ENCODE results near the gene CDK19. TPM values are rescaled to one million over a fixed set of nuclear protein-coding genes. Genes with fewer than 3 reads are reported as not detected.

Gene CDK19
- total and polyA plus RNA-seq, 9 donors = 10.6 to 20.3 (median 15.2) TPM

DNA sequence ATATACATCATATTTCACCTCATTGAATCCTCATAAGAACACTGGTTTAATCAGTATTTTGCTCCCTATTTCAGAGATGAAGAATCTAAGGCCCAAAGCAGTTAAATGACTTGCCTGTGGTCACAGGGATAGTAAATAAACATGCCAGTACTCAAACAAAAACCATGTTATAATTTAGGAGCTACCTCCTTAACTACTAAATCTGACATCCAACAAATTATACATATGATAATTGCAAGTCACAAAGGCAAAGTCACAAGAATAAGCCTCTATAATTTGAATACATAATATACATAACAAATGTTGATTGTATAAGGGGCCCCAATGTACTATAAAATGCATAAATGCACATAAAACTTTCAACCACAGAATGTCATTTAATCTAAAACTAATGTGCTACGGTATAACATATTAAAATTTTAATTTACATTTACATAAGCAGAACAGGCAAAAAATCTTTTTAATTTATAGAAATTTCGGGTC lies 181.5 kb downstream of the CDK19 start:
- no peaks in the 10 kb centered on the region for H3K9me3 ChIP-seq (replicated peaks; ENCODE audit: control insufficient read depth, low read depth, low read length)
- no peak overlapping the region for H3K27ac ChIP-seq (ENCODE audit: low read length)
- no peaks in the 10 kb centered on the region for H3K27me3 ChIP-seq (ENCODE audit: control insufficient read depth, insufficient read depth, low read length)
- no peaks in the 10 kb centered on the region for H3K36me3 ChIP-seq (ENCODE audit: control insufficient read depth, insufficient read depth, low read length)
- no CpG with 5 or more reads among the region's 2 CpGs for WGBS (ENCODE audit: insufficient coverage)
- H3K4me1 ChIP-seq (ENCODE audit: control insufficient read depth, insufficient read depth, low read length) = no peaks in the 10 kb centered on the region
- H3K4me3 ChIP-seq (ENCODE audit: low read length) = no peak overlapping the region
- DNase-seq = no peak

DNA sequence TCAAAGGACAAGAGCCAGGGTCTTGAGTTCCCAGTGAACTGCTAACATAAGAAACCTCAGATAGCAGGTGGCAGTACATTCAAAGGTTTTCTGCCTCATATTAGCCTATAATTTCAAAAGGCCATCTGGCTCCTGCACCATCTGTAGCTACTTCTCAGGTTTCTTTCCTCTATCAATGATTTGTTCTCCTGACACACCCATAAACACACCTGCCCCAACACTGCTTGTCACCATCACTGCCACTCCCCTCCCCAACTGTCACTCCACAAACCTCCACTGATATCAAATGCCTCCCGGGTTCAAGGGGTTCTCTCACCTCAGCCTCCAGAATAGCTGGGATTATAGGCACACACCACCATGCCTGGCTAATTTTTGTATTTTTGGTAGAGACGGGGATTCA lies 186.1 kb downstream of the CDK19 start:
- H3K36me3 ChIP-seq (ENCODE audit: control insufficient read depth, insufficient read depth, low read length) = no peaks in the 10 kb centered on the region
- 88% methylated on average over 1 of the region's 2 CpGs for WGBS (ENCODE audit: insufficient coverage)
- no peaks in the 10 kb centered on the region for H3K9me3 ChIP-seq (replicated peaks; ENCODE audit: control insufficient read depth, low read depth, low read length)
- H3K4me3 ChIP-seq (ENCODE audit: low read length) = no peak overlapping the region
- H3K4me1 ChIP-seq (ENCODE audit: control insufficient read depth, insufficient read depth, low read length) = no peaks in the 10 kb centered on the region
- no peak overlapping the region for H3K27ac ChIP-seq (ENCODE audit: low read length)
- no peak for DNase-seq
- H3K27me3 ChIP-seq (ENCODE audit: control insufficient read depth, insufficient read depth, low read length) = no peaks in the 10 kb centered on the region

DNA sequence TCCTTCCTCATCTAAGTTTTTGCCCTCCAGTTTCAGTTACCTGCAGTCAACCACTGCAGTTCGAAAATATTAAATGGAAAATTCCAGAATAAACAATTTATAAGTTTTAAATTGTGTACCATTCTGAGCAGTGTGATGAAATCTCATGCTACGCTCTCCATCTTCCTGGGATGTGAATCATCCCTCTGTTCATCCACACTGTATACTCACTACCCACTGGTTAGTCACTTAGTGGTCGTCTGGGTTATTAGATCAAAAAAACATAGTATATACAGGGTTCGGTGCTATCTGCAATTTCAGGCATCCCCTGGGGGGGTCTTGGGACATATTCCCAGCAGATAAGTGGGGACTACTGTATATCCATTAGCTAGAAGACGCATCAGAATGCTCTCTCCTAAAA lies 186.9 kb downstream of the CDK19 start:
- no peak for DNase-seq
- 40% methylated on average over 1 of the region's 5 CpGs for whole genome bisulfite sequencing (ENCODE audit: insufficient coverage)
- H3K9me3 ChIP-seq (replicated peaks; ENCODE audit: control insufficient read depth, low read depth, low read length) = no peaks in the 10 kb centered on the region
- H3K27me3 ChIP-seq (ENCODE audit: control insufficient read depth, insufficient read depth, low read length) = no peaks in the 10 kb centered on the region
- H3K36me3 ChIP-seq (ENCODE audit: control insufficient read depth, insufficient read depth, low read length) = no peaks in the 10 kb centered on the region
- no peaks in the 10 kb centered on the region for H3K4me1 ChIP-seq (ENCODE audit: control insufficient read depth, insufficient read depth, low read length)
- H3K4me3 ChIP-seq (ENCODE audit: low read length) = no peak overlapping the region
- no peak overlapping the region for H3K27ac ChIP-seq (ENCODE audit: low read length)

GRCh38 chr6:110626442-110626841 lies 188.8 kb downstream of the CDK19 start:
- Histone ChIP-seq H3K4me1 (ENCODE audit: control insufficient read depth, insufficient read depth, low read length) (no peaks in the 10 kb centered on the region), H3K4me3 (ENCODE audit: low read length) (no peak overlapping the region), H3K36me3 (ENCODE audit: control insufficient read depth, insufficient read depth, low read length) (peaks cover 9% of the 10 kb centered on the region), H3K27me3 (ENCODE audit: control insufficient read depth, insufficient read depth, low read length) (no peaks in the 10 kb centered on the region), H3K27ac (ENCODE audit: low read length) (no peak overlapping the region), H3K9me3 (replicated peaks; ENCODE audit: control insufficient read depth, low read depth, low read length) (no peaks in the 10 kb centered on the region)
- no peak for DNase-seq
- WGBS (ENCODE audit: insufficient coverage) = no CpG with 5 or more reads among the region's 1 CpG

GRCh38 chr6:110625883-110626282 lies 189.4 kb downstream of the CDK19 start:
- no peak for DNase-seq
- no peaks in the 10 kb centered on the region for H3K27me3 ChIP-seq (ENCODE audit: control insufficient read depth, insufficient read depth, low read length)
- 85% methylated on average over 2 of the region's 2 CpGs for WGBS (ENCODE audit: insufficient coverage)
- H3K36me3 ChIP-seq (ENCODE audit: control insufficient read depth, insufficient read depth, low read length) = peaks cover 15% of the 10 kb centered on the region
- no peaks in the 10 kb centered on the region for H3K9me3 ChIP-seq (replicated peaks; ENCODE audit: control insufficient read depth, low read depth, low read length)
- no peaks in the 10 kb centered on the region for H3K4me1 ChIP-seq (ENCODE audit: control insufficient read depth, insufficient read depth, low read length)
- H3K4me3 ChIP-seq (ENCODE audit: low read length) = no peak overlapping the region
- H3K27ac ChIP-seq (ENCODE audit: low read length) = no peak overlapping the region

DNA sequence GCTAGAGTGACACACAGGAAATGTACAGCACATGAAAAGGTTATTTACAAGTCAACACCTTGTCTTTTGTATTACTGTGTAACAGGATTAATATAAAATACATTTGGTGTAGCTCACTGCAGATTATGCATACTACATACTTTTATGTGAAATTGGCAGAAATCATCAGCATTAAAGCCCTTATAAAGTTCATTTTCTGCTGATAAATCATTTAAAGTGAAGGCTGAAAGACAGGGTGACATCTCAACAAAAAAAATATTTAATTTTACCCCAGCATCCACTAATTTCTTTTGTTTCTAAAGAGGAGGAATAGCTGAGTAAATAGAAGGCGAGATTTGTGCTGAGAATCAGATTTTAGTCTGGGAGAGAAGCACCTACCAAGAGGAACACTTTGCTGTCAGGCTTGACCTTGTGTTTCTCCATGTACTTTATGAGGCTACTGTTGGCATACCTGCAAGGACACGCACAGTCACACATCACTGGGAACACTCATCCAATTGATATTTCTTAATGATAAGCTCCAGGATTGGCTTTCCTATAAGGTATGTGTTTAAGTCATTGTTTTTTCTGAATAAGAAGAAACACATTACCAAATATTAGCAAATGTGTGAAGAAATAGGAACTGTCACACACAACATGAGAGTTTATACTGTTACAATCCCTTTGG lies 192.2 kb downstream of the CDK19 start:
- DNase-seq = no peak
- no peaks in the 10 kb centered on the region for H3K27me3 ChIP-seq (ENCODE audit: control insufficient read depth, insufficient read depth, low read length)
- peaks cover 2% of the 10 kb centered on the region for H3K4me1 ChIP-seq (ENCODE audit: control insufficient read depth, insufficient read depth, low read length)
- H3K36me3 ChIP-seq (ENCODE audit: control insufficient read depth, insufficient read depth, low read length) = peaks cover 17% of the 10 kb centered on the region
- no peak overlapping the region for H3K4me3 ChIP-seq (ENCODE audit: low read length)
- no CpG with 5 or more reads among the region's 2 CpGs for WGBS (ENCODE audit: insufficient coverage)
- H3K9me3 ChIP-seq (replicated peaks; ENCODE audit: control insufficient read depth, low read depth, low read length) = no peaks in the 10 kb centered on the region
- no peak overlapping the region for H3K27ac ChIP-seq (ENCODE audit: low read length)

DNA sequence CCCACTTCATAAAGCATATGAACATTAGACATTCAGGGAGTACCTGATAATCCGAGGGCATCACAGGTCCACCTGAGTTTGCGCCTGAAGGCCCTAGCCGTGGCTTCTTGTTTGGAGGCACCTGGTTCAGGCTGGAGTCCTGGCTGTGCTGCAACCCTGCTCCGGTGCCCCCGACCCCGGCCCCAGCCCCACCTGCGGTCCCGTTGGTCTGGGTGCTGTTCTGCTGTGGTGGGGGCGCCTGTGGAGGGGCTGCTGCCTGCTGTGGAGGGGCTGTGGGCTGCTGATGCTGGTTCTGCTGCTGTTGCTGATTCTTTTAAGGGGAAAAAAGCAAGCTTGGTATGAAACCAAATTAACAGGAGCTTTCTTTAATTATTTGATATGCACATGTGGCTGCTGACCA lies 194.2 kb downstream of the CDK19 start:
- peaks cover 17% of the 10 kb centered on the region for H3K36me3 ChIP-seq (ENCODE audit: control insufficient read depth, insufficient read depth, low read length)
- no peak for DNase-seq
- no peaks in the 10 kb centered on the region for H3K27me3 ChIP-seq (ENCODE audit: control insufficient read depth, insufficient read depth, low read length)
- no peaks in the 10 kb centered on the region for H3K9me3 ChIP-seq (replicated peaks; ENCODE audit: control insufficient read depth, low read depth, low read length)
- H3K4me1 ChIP-seq (ENCODE audit: control insufficient read depth, insufficient read depth, low read length) = peaks cover 2% of the 10 kb centered on the region
- no peak overlapping the region for H3K4me3 ChIP-seq (ENCODE audit: low read length)
- H3K27ac ChIP-seq (ENCODE audit: low read length) = no peak overlapping the region
- WGBS (ENCODE audit: insufficient coverage) = 83% methylated on average over 8 of the region's 9 CpGs

DNA sequence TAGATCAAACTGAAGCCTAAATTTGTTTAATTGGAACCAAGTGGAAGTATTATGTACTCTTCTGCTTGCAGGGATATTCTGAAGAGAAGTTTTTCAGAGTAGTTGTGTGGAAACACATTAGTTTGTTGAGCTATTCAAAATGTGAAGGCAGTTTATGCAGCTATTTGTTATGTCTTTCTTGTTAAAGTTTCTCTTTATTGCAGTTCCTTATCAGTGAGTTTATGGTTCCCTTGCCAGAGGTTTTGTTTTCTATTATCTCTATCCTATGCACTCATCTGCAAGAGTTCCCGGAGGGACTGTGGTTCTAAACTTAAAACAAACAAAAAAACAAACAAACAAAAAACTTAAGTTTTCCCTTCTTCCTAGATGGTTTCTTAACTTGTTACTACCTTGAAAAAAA lies 195.2 kb downstream of the CDK19 start:
- no CpG with 5 or more reads among the region's 1 CpG for WGBS (ENCODE audit: insufficient coverage)
- no peak for DNase-seq
- H3K27ac ChIP-seq (ENCODE audit: low read length) = no peak overlapping the region
- no peaks in the 10 kb centered on the region for H3K9me3 ChIP-seq (replicated peaks; ENCODE audit: control insufficient read depth, low read depth, low read length)
- peaks cover 17% of the 10 kb centered on the region for H3K36me3 ChIP-seq (ENCODE audit: control insufficient read depth, insufficient read depth, low read length)
- H3K4me3 ChIP-seq (ENCODE audit: low read length) = no peak overlapping the region
- H3K4me1 ChIP-seq (ENCODE audit: control insufficient read depth, insufficient read depth, low read length) = peaks cover 2% of the 10 kb centered on the region
- H3K27me3 ChIP-seq (ENCODE audit: control insufficient read depth, insufficient read depth, low read length) = no peaks in the 10 kb centered on the region

- WGBS (ENCODE audit: insufficient coverage) = no CpG with 5 or more reads among the region's 2 CpGs
- no peaks in the 10 kb centered on the region for H3K27me3 ChIP-seq (ENCODE audit: control insufficient read depth, insufficient read depth, low read length)
- H3K9me3 ChIP-seq (replicated peaks; ENCODE audit: control insufficient read depth, low read depth, low read length) = no peaks in the 10 kb centered on the region
- peak; percentile 21 for DNase-seq
- no peak overlapping the region for H3K27ac ChIP-seq (ENCODE audit: low read length)
- H3K4me1 ChIP-seq (ENCODE audit: control insufficient read depth, insufficient read depth, low read length) = peaks cover 2% of the 10 kb centered on the region
- peaks cover 17% of the 10 kb centered on the region for H3K36me3 ChIP-seq (ENCODE audit: control insufficient read depth, insufficient read depth, low read length)
- no peak overlapping the region for H3K4me3 ChIP-seq (ENCODE audit: low read length)
Observed at GRCh38 chr6:110619275-110619908, 195.9 kb downstream of the CDK19 start.

DNA sequence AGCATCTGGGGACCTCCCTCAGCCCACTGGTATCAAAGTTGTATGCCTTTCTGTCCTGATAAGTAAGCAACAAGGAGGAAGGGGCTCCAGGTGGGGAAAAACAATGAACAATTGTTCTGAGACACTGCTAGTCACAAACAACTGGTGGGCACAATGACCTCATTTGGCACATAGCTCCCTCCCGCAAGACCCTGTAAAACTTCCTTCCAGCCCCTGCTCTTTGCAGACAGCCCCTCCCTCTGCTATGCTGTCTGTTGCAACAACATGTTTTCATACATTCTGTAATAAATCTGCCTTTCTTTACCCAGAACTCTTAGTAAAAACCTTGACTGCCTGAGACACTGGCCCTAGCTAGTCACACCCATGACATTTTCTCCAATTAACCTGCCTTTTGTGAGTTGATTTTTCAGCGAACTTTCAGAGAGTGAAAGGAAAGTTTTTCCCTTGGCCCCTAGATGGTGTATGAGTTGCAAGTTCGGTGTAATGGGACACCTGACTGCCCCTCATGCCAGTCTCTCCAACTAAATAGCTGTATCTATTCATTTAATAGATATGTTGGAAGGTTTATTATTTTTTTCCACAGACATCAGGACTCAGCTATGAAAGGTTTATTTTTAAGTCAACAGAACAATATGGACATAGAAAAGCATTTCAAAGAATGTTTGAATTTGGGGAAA lies 196.5 kb downstream of the CDK19 start:
- Histone ChIP-seq H3K27me3 (ENCODE audit: control insufficient read depth, insufficient read depth, low read length) (no peaks in the 10 kb centered on the region), H3K9me3 (replicated peaks; ENCODE audit: control insufficient read depth, low read depth, low read length) (no peaks in the 10 kb centered on the region), H3K4me1 (ENCODE audit: control insufficient read depth, insufficient read depth, low read length) (peaks cover 2% of the 10 kb centered on the region), H3K27ac (ENCODE audit: low read length) (peak overlapping the region; percentile 25), H3K4me3 (ENCODE audit: low read length) (no peak overlapping the region), H3K36me3 (ENCODE audit: control insufficient read depth, insufficient read depth, low read length) (peaks cover 17% of the 10 kb centered on the region)
- peak; percentile 25 for DNase-seq
- WGBS (ENCODE audit: insufficient coverage) = 93% methylated on average over 1 of the region's 3 CpGs
